Neural crest cell (in vitro differentiated cells): ENCODE results near the gene MANF. TPM values are rescaled to one million over a fixed set of nuclear protein-coding genes. Genes with fewer than 3 reads are reported as not detected.

Source experiments
- DNase-seq: peaks from one replicate; pipeline ENCODE4 v3.0.0; 2021; ENCODE audit warnings: low read depth, mixed read lengths, low spot score
- H3K27ac Mint-ChIP-seq: one replicate; pipeline ENCODE4 v1.8.0; 2021; ENCODE audit warnings: mild to moderate bottlenecking, mixed read lengths; ENCODE audit not compliant: unreplicated experiment
- H3K27me3 Mint-ChIP-seq: 2 replicates; pipeline ENCODE4 v1.8.0; 2021; ENCODE audit warnings: low read depth, mild to moderate bottlenecking, mixed read lengths
- H3K36me3 Mint-ChIP-seq: 2 replicates; pipeline ENCODE4 v1.8.0; 2021; ENCODE audit warnings: low read depth, mild to moderate bottlenecking, mixed read lengths
- H3K4me1 Mint-ChIP-seq: 2 replicates; pipeline ENCODE4 v1.8.0; 2021; ENCODE audit warnings: mixed read lengths
- H3K4me3 Mint-ChIP-seq: one replicate; pipeline ENCODE4 v1.8.0; 2021; ENCODE audit warnings: mild to moderate bottlenecking, mixed read lengths
- H3K9me3 Mint-ChIP-seq: 2 replicates; pipeline ENCODE4 v1.8.0; 2021; ENCODE audit warnings: mixed read lengths
- CTCF ChIP-seq: fragments of 200-600 bp; sonication (generic); conservative IDR thresholded peaks from 2 replicates; pipeline ENCODE4 v1.5.0; 2021; ENCODE audit warnings: antibody characterized with exemption, mild to moderate bottlenecking
- total RNA-seq: library from RNA; stranded (reverse); gene quantifications from 2 replicates; pipeline ENCODE4 v1.2.1, GENCODE V29; 2021

MANF gene
- total RNA-seq, 1 donor from 2014 or later = 114 TPM

- no peak for DNase-seq
- Mint-ChIP-seq H3K27me3 (peaks cover 3% of the 10 kb centered on the region), H3K36me3 (peaks cover 41% of the 10 kb centered on the region), H3K9me3 (no peaks in the 10 kb centered on the region), H3K4me3 (peak overlapping the region; percentile 88), H3K27ac (peak overlapping the region; percentile 98), H3K4me1 (peaks cover 60% of the 10 kb centered on the region)
- TF ChIP-seq CTCF = no peak
Observed at GRCh38 chr3:51391566-51392354, 6.7 kb downstream of the MANF start.

- peaks cover 60% of the 10 kb centered on the region for H3K4me1 Mint-ChIP-seq
- H3K27ac Mint-ChIP-seq = peak overlapping the region; percentile 62
- no peaks in the 10 kb centered on the region for H3K9me3 Mint-ChIP-seq
- no peak for TF ChIP-seq CTCF
- H3K4me3 Mint-ChIP-seq = peak overlapping the region; percentile 78
- H3K36me3 Mint-ChIP-seq = peaks cover 41% of the 10 kb centered on the region
- H3K27me3 Mint-ChIP-seq = peaks cover 3% of the 10 kb centered on the region
- DNase-seq = no peak
Observed at GRCh38 chr3:51392355-51393133, 7.5 kb downstream of the MANF start.

- no peak for DNase-seq
- H3K9me3 Mint-ChIP-seq = no peaks in the 10 kb centered on the region
- H3K4me1 Mint-ChIP-seq = peaks cover 55% of the 10 kb centered on the region
- TF ChIP-seq CTCF = no peak
- peaks cover 3% of the 10 kb centered on the region for H3K27me3 Mint-ChIP-seq
- no peak overlapping the region for H3K27ac Mint-ChIP-seq
- H3K4me3 Mint-ChIP-seq = peak overlapping the region; percentile 78
- peaks cover 35% of the 10 kb centered on the region for H3K36me3 Mint-ChIP-seq
Observed at GRCh38 chr3:51393134-51393495, 8.0 kb downstream of the MANF start.

- Mint-ChIP-seq H3K36me3 (peaks cover 32% of the 10 kb centered on the region), H3K4me1 (peaks cover 52% of the 10 kb centered on the region), H3K4me3 (peak overlapping the region; percentile 78), H3K27ac (peak overlapping the region; percentile 27), H3K27me3 (peaks cover 3% of the 10 kb centered on the region), H3K9me3 (no peaks in the 10 kb centered on the region)
- TF ChIP-seq CTCF = no peak
- DNase-seq = no peak
Observed at GRCh38 chr3:51393564-51393963, 8.5 kb downstream of the MANF start.

- DNase-seq = no peak
- Mint-ChIP-seq H3K9me3 (no peaks in the 10 kb centered on the region), H3K4me1 (peaks cover 44% of the 10 kb centered on the region), H3K27ac (no peak overlapping the region), H3K36me3 (peaks cover 27% of the 10 kb centered on the region), H3K27me3 (peaks cover 3% of the 10 kb centered on the region), H3K4me3 (peak overlapping the region; percentile 78)
- no peak for TF ChIP-seq CTCF
Observed at GRCh38 chr3:51394541-51394940, 9.4 kb downstream of the MANF start.
